GM23248 (cell line): ENCODE measurements around the gene CES3. TPM values are rescaled to one million over a fixed set of nuclear protein-coding genes. Genes with fewer than 3 reads are reported as not detected.
A peak's percentile ranks its signal among the peaks of the same experiment; 100 is the strongest.

Experiments
- DNase-seq: peaks from one replicate; pipeline ENCODE4 v3.0.0-alpha.2; 2015
- H2AFZ ChIP-seq: fragments of 200-600 bp; sonication (generic); 2 replicates; pipeline ENCODE4 v1.6.1; 2016; ENCODE audit warnings: antibody characterized with exemption
- H3F3A ChIP-seq: fragments of 200-600 bp; sonication (generic); 2 replicates; pipeline ENCODE4 v1.6.1; 2016; ENCODE audit warnings: mild to moderate bottlenecking, antibody characterized with exemption, mixed run types; ENCODE audit not compliant: insufficient read depth
- H3K27ac ChIP-seq: fragments of 200-600 bp; sonication (generic); 2 replicates; pipeline ENCODE4 v1.5.1; 2016; ENCODE audit warnings: mild to moderate bottlenecking
- H3K27me3 ChIP-seq: fragments of 200-600 bp; sonication (generic); replicated peaks from 2 replicates; pipeline ENCODE4 v1.6.1; 2016; ENCODE audit warnings: mild to moderate bottlenecking; ENCODE audit not compliant: insufficient read depth
- H3K36me3 ChIP-seq: fragments of 200-600 bp; sonication (generic); 2 replicates; pipeline ENCODE4 v1.6.1; 2016; ENCODE audit warnings: low read depth, mild to moderate bottlenecking
- H3K4me1 ChIP-seq: fragments of 200-600 bp; sonication (generic); 2 replicates; pipeline ENCODE4 v1.6.1; 2016; ENCODE audit warnings: mild to moderate bottlenecking; ENCODE audit not compliant: insufficient read depth
- H3K4me2 ChIP-seq: fragments of 200-600 bp; sonication (generic); one replicate; pipeline ENCODE4 v1.6.1; 2016; ENCODE audit warnings: mild to moderate bottlenecking; ENCODE audit not compliant: unreplicated experiment
- H3K4me3 ChIP-seq: fragments of 200-600 bp; sonication (generic); 2 replicates; pipeline ENCODE4 v1.5.1; 2016; ENCODE audit warnings: mild to moderate bottlenecking
- H3K79me2 ChIP-seq: fragments of 200-600 bp; sonication (generic); 2 replicates; pipeline ENCODE4 v1.6.1; 2016; ENCODE audit warnings: mild to moderate bottlenecking; ENCODE audit not compliant: insufficient read depth
- H3K9ac ChIP-seq: fragments of 200-600 bp; sonication (generic); 2 replicates; pipeline ENCODE4 v1.6.1; 2016; ENCODE audit warnings: mild to moderate bottlenecking
- H3K9me2 ChIP-seq: fragments of 200-600 bp; sonication (generic); 2 replicates; pipeline ENCODE4 v1.6.1; 2016; ENCODE audit warnings: mixed run types, mild to moderate bottlenecking, moderate library complexity; ENCODE audit not compliant: insufficient read depth
- H3K9me3 ChIP-seq: fragments of 200-600 bp; sonication (generic); one replicate; pipeline ENCODE4 v1.6.1; 2017; ENCODE audit warnings: low read depth
- H4K20me1 ChIP-seq: fragments of 200-600 bp; sonication (generic); 2 replicates; pipeline ENCODE4 v1.6.0; 2016; ENCODE audit not compliant: insufficient read depth
- EZH2 ChIP-seq: fragments of 200-600 bp; sonication (generic); IDR thresholded peaks from 2 replicates; pipeline ENCODE4 v1.6.1; 2018; ENCODE audit warnings: antibody characterized with exemption, mild to moderate bottlenecking; ENCODE audit not compliant: insufficient read depth, poor library complexity, severe bottlenecking
- EZH2phosphoT487 ChIP-seq: fragments of 200-600 bp; sonication (generic); IDR thresholded peaks from 2 replicates; pipeline ENCODE4 v1.6.1; 2018; ENCODE audit warnings: antibody characterized with exemption, moderate library complexity, mild to moderate bottlenecking, low read depth; ENCODE audit not compliant: insufficient read depth
- WGBS, 2 experiments: methylation state at CpG; one replicate each; pipeline ENCODE4 v1.1.6; 2015 to 2017; ENCODE audit warnings: low lambda C conversion rate in 2 of 2, low coverage in 1 of 2; ENCODE audit errors: missing lambda C conversion rate in 2 of 2; 5-methylcytosine and 5-hydroxymethylcytosine counted together
- in situ Hi-C: fragments of 300-500 bp; cut with MboI; formaldehyde crosslinking; loops from 2 replicates; pipeline ENCODE4 v1.15.0; 2020
- polyA plus RNA-seq: library from polyadenylated mRNA; unstranded; fragments of >200 nt; fragmentation: Nextera tagmentation; extraction: Ambion mirVana; gene quantifications from 2 replicates; pipeline ENCODE4 v1.2.1, GENCODE V29; 2016
- total RNA-seq: library from RNA; depleted of rRNA; stranded (reverse); fragments of >200 nt; shearing (Covaris generic); gene quantifications from 2 replicates; pipeline ENCODE4 v1.2.3, GENCODE V29; 2014

CES3 gene
- total and polyA plus RNA-seq, 2 experiments from 2014 or later, result not detected

GRCh38 chr16:67013823-67014633 lies 53.0 kb downstream of the CES3 start:
- peak overlapping the region; percentile 70 for H3K4me3 ChIP-seq
- peaks cover 8% of the 10 kb centered on the region; the same call in 1 of the 2 replicates for H3F3A ChIP-seq
- peak overlapping the region; percentile 86 for H2AFZ ChIP-seq
- H3K9me2 ChIP-seq, result no peaks in the 10 kb centered on the region
- H3K79me2 ChIP-seq, result no peaks in the 10 kb centered on the region
- TF ChIP-seq EZH2, result no peak
- TF ChIP-seq EZH2phosphoT487, result no peak
- no peaks in the 10 kb centered on the region for H3K9me3 ChIP-seq
- in situ Hi-C loops, result no loop called here
- no peaks in the 10 kb centered on the region for H3K4me1 ChIP-seq
- 0 to 3% methylated on average over 49 to 59 of the region's 70 CpGs for WGBS, 2 experiments
- no peaks in the 10 kb centered on the region for H3K27me3 ChIP-seq
- H3K27ac ChIP-seq, result no peak overlapping the region
- DNase-seq, result peak; percentile 84
- H3K4me2 ChIP-seq, result peak overlapping the region; percentile 83
- no peaks in the 10 kb centered on the region for H4K20me1 ChIP-seq
- peak overlapping the region; percentile 65 for H3K9ac ChIP-seq
- no peaks in the 10 kb centered on the region for H3K36me3 ChIP-seq

- WGBS, 2 experiments, result 70 to 77% methylated on average over 5 to 6 of the region's 6 CpGs
- TF ChIP-seq EZH2phosphoT487 (no peak), EZH2 (no peak)
- H3K79me2 ChIP-seq, result no peaks in the 10 kb centered on the region
- H2AFZ ChIP-seq, result peak overlapping the region; percentile 86
- no peak for DNase-seq
- H3F3A ChIP-seq, result peaks cover 8% of the 10 kb centered on the region; the same call in 1 of the 2 replicates
- no peaks in the 10 kb centered on the region for H3K9me2 ChIP-seq
- H3K27ac ChIP-seq, result no peak overlapping the region
- H3K4me3 ChIP-seq, result peak overlapping the region; percentile 70
- H4K20me1 ChIP-seq, result no peaks in the 10 kb centered on the region
- H3K27me3 ChIP-seq, result no peaks in the 10 kb centered on the region
- in situ Hi-C loops, result no loop called here
- H3K4me1 ChIP-seq, result no peaks in the 10 kb centered on the region
- no peak overlapping the region for H3K4me2 ChIP-seq
- H3K36me3 ChIP-seq, result no peaks in the 10 kb centered on the region
- no peaks in the 10 kb centered on the region for H3K9me3 ChIP-seq
- peak overlapping the region; percentile 65 for H3K9ac ChIP-seq
Observed at GRCh38 chr16:67014634-67015312, 53.7 kb downstream of the CES3 start.

- Histone ChIP-seq H3K4me3 (no peak overlapping the region), H3K9me3 (no peaks in the 10 kb centered on the region), H3K27ac (no peak overlapping the region), H3K4me1 (no peaks in the 10 kb centered on the region), H2AFZ (no peak overlapping the region), H3K36me3 (no peaks in the 10 kb centered on the region), H3K4me2 (no peak overlapping the region), H3K9me2 (no peaks in the 10 kb centered on the region), H4K20me1 (no peaks in the 10 kb centered on the region), H3K79me2 (no peaks in the 10 kb centered on the region), H3F3A (peaks cover 8% of the 10 kb centered on the region; the same call in 1 of the 2 replicates), H3K27me3 (no peaks in the 10 kb centered on the region), H3K9ac (no peak overlapping the region)
- DNase-seq, result no peak
- in situ Hi-C loops, result no loop called here
- TF ChIP-seq EZH2phosphoT487 (no peak), EZH2 (no peak)
- WGBS, 2 experiments, result 96 to 97% methylated on average over 9 of the region's 9 CpGs
Observed at GRCh38 chr16:67015313-67015731, 54.3 kb downstream of the CES3 start.

GRCh38 chr16:67016143-67016542 lies 55.1 kb downstream of the CES3 start:
- Histone ChIP-seq H3F3A (peaks cover 8% of the 10 kb centered on the region; the same call in 1 of the 2 replicates), H3K27ac (no peak overlapping the region), H3K9ac (no peak overlapping the region), H3K36me3 (no peaks in the 10 kb centered on the region), H3K4me3 (no peak overlapping the region), H3K9me3 (no peaks in the 10 kb centered on the region), H3K27me3 (no peaks in the 10 kb centered on the region), H3K4me1 (no peaks in the 10 kb centered on the region), H3K9me2 (no peaks in the 10 kb centered on the region), H3K79me2 (no peaks in the 10 kb centered on the region), H4K20me1 (no peaks in the 10 kb centered on the region), H2AFZ (no peak overlapping the region), H3K4me2 (no peak overlapping the region)
- in situ Hi-C loops, result no loop called here
- TF ChIP-seq EZH2phosphoT487 (no peak), EZH2 (no peak)
- DNase-seq, result no peak
